ENCODE data around the gene NFKB1.

GRCh38 chr4:102551958-102552565 lies 50.9 kb downstream of the NFKB1 start:
- TF ChIP-seq CTCF (IDR thresholded peaks at IDR 0.05), result no peak
- no peak for TF ChIP-seq POLR2AphosphoS5 (IDR thresholded peaks at IDR 0.05; ENCODE audit: insufficient read depth in 1 of 2, low read depth in 1 of 2)
- TF ChIP-seq POLR2A (IDR thresholded peaks at IDR 0.05), result no peak
